Esophagus muscularis mucosa (tissue), 4 donors: ENCODE data around the gene PCDHGA5. TPM values are rescaled to one million over a fixed set of nuclear protein-coding genes. Genes with fewer than 3 reads are reported as not detected.
A peak's percentile ranks its signal among the peaks of the same experiment; 100 is the strongest.
"Not testable (repeated sequence)": the region's sequence is repeated elsewhere in the genome, so short reads cannot be mapped to it uniquely, and the experiment has no call there.

Experiments used
- DNase-seq: peaks from one replicate; pipeline ENCODE4 v3.0.0-alpha.2; 2017; ENCODE audit errors: extremely low spot score
- H3K27ac ChIP-seq, 4 donors: fragments of 200-600 bp; sonication (generic); replicated peaks in 1 of 4; 1 replicate in 3 of 4; 2 replicates in 1 of 4; pipeline ENCODE4 v1.5.1; 2016 to 2019; ENCODE audit warnings: mild to moderate bottlenecking in 1 of 4
- H3K27me3 ChIP-seq, 4 donors: fragments of 200-600 bp; sonication (generic); one replicate each; pipeline versions ENCODE4 v1.5.1 to v1.6.0; 2016 to 2019
- H3K36me3 ChIP-seq, 4 donors: fragments of 200-600 bp; sonication (generic); one replicate each; pipeline ENCODE4 v1.5.1; 2016 to 2019
- H3K4me1 ChIP-seq, 4 donors: fragments of 200-600 bp; sonication (generic); one replicate each; pipeline ENCODE4 v1.5.1; 2016 to 2019
- H3K4me3 ChIP-seq, 4 donors: fragments of 200-600 bp; sonication (generic); 1 replicate in 2 of 4; 2 replicates in 2 of 4; pipeline ENCODE4 v1.5.1; 2016 to 2019; ENCODE audit warnings: mild to moderate bottlenecking in 4 of 4, moderate library complexity in 1 of 4
- H3K9me3 ChIP-seq, 4 donors: fragments of 200-600 bp; sonication (generic); 1 replicate in 3 of 4; 2 replicates in 1 of 4; pipeline ENCODE4 v1.5.1; 2016 to 2019
- CTCF ChIP-seq, 3 experiments: fragments of 200-600 bp in 2 of 3; fragments of 450-650 bp in 1 of 3; sonication (generic) in 2 of 3; IDR thresholded peaks; one replicate each; pipeline ENCODE4 v1.5.1; 2017 to 2019; ENCODE audit warnings: antibody characterized with exemption in 3 of 3, mild to moderate bottlenecking in 2 of 3, moderate library complexity in 1 of 3
- EP300 ChIP-seq: sonication (generic); formaldehyde crosslinking; IDR thresholded peaks from one replicate; pipeline ENCODE4 v1.6.1; 2017; ENCODE audit warnings: antibody characterized with exemption
- POLR2A ChIP-seq: fragments of 450-650 bp; IDR thresholded peaks from one replicate; pipeline ENCODE4 v1.6.1; 2017; ENCODE audit warnings: antibody characterized with exemption, moderate library complexity, mild to moderate bottlenecking, low read depth
- POLR2AphosphoS5 ChIP-seq, 2 donors: sonication (generic); formaldehyde crosslinking; IDR thresholded peaks; one replicate each; pipeline ENCODE4 v1.6.1; 2017; ENCODE audit warnings: antibody characterized with exemption in 2 of 2
- WGBS: methylation state at CpG from one replicate; pipeline ENCODE4 v1.1.5; 2018; 5-methylcytosine and 5-hydroxymethylcytosine counted together
- intact Hi-C: fragments of 100-400 bp; cut with DNase I; formaldehyde crosslinking; loops from one replicate; pipeline ENCODE4 v1.15.1; 2023
- total RNA-seq, 4 donors: library from RNA; depleted of rRNA; stranded (reverse); fragments of >200 nt; gene quantifications; one replicate each; pipeline versions ENCODE4 v1.1.0 to v1.2.1, GENCODE V29; 2016

PCDHGA5 gene
- total RNA-seq, 4 donors from 2014 or later: 2.6 to 5.4 (median 4.7) TPM

GRCh38 chr5:141388661-141389060 lies 24.7 kb downstream of the PCDHGA5 start:
- intact Hi-C loops: no loop called here
- TF ChIP-seq CTCF (IDR thresholded peaks at IDR 0.05): no peak
- no peak for TF ChIP-seq EP300
- TF ChIP-seq POLR2A: no peak
- TF ChIP-seq POLR2AphosphoS5 (IDR thresholded peaks at IDR 0.05): no peak

GRCh38 chr5:141389153-141390042 lies 25.4 kb downstream of the PCDHGA5 start:
- peaks cover 12 to 97% (median 97%) of the 10 kb centered on the region in 4 donors for H3K9me3 ChIP-seq
- H3K27ac ChIP-seq: no peak overlapping the region
- no peak for DNase-seq
- peak overlapping the region in 1 of 4 donors; percentile 6 for H3K4me3 ChIP-seq
- H3K4me1 ChIP-seq: no peaks in the 10 kb centered on the region
- H3K36me3 ChIP-seq: peaks cover 0 to 18% (median 5%) of the 10 kb centered on the region in 4 donors
- no peak for TF ChIP-seq EP300
- TF ChIP-seq POLR2A: no peak
- TF ChIP-seq CTCF (IDR thresholded peaks at IDR 0.05): no peak
- no peak for TF ChIP-seq POLR2AphosphoS5 (IDR thresholded peaks at IDR 0.05)
- 41% methylated on average over 29 of the region's 77 CpGs for WGBS
- intact Hi-C loops: no loop called here
- H3K27me3 ChIP-seq: peaks cover 0 to 17% (median 0%) of the 10 kb centered on the region in 4 donors

More at GRCh38 chr5:141388661-141389060, 24.7 kb downstream of the PCDHGA5 start:
- Histone ChIP-seq H3K27me3 (peaks cover 0 to 17% (median 0%) of the 10 kb centered on the region in 4 donors), H3K9me3 (peaks cover 6 to 97% (median 97%) of the 10 kb centered on the region in 4 donors), H3K4me3 (no peak overlapping the region), H3K27ac (no peak overlapping the region), H3K36me3 (peaks cover 0 to 18% (median 5%) of the 10 kb centered on the region in 4 donors), H3K4me1 (no peaks in the 10 kb centered on the region)
- 44% methylated on average over 10 of the region's 10 CpGs for WGBS
- DNase-seq: no peak

GRCh38 chr5:141392429-141393198 lies 28.7 kb downstream of the PCDHGA5 start, which contains the start of gene PCDHGA8:
Gene PCDHGA8 (plus strand): TSS chr5:141392633. CDS start chr5:141392814, 181 bp downstream.
- H3K4me3 ChIP-seq: no peak within 1 kb of the TSS
- peaks cover 0 to 12% (median 5%) of the 10 kb centered on the region in 4 donors for H3K36me3 ChIP-seq
- TF ChIP-seq EP300: no peak
- no peak for TF ChIP-seq POLR2A
- TF ChIP-seq CTCF (IDR thresholded peaks at IDR 0.05): no peak
- no peak for TF ChIP-seq POLR2AphosphoS5 (IDR thresholded peaks at IDR 0.05)
- no peaks in the 10 kb centered on the region for H3K4me1 ChIP-seq
- intact Hi-C loops: no loop called here
- peaks cover 0 to 12% (median 0%) of the 10 kb centered on the region in 4 donors for H3K27me3 ChIP-seq
- no peak for DNase-seq
- 27% methylated on average over 35 of the region's 38 CpGs for WGBS
- peaks cover 12 to 97% (median 95%) of the 10 kb centered on the region in 4 donors for H3K9me3 ChIP-seq
- H3K27ac ChIP-seq: no peak within 1 kb of the TSS

- Histone ChIP-seq H3K4me3 (no peak overlapping the region), H3K27ac (no peak overlapping the region), H3K36me3 (peaks cover 0 to 12% (median 5%) of the 10 kb centered on the region in 4 donors), H3K4me1 (no peaks in the 10 kb centered on the region), H3K27me3 (peaks cover 0 to 12% (median 0%) of the 10 kb centered on the region in 4 donors), H3K9me3 (peaks cover 12 to 97% (median 95%) of the 10 kb centered on the region in 4 donors)
- no peak for DNase-seq
- TF ChIP-seq EP300: no peak
- no peak for TF ChIP-seq POLR2AphosphoS5 (IDR thresholded peaks at IDR 0.05)
- no peak for TF ChIP-seq POLR2A
- no peak for TF ChIP-seq CTCF (IDR thresholded peaks at IDR 0.05)
- WGBS: 43% methylated on average over 16 of the region's 21 CpGs
- intact Hi-C loops: no loop called here
Measured at GRCh38 chr5:141393267-141393666, 29.3 kb downstream of the PCDHGA5 start.

- intact Hi-C loops, H3K27ac ChIP-seq, H3K4me3 ChIP-seq, DNase-seq, H3K27me3 ChIP-seq, H3K4me1 ChIP-seq: not testable (repeated sequence)
- WGBS: 28% methylated on average over 21 of the region's 53 CpGs
- peaks cover 24 to 97% (median 95%) of the 10 kb centered on the region in 4 donors for H3K9me3 ChIP-seq
- H3K36me3 ChIP-seq: peaks cover 0 to 12% (median 4%) of the 10 kb centered on the region in 4 donors
Measured at GRCh38 chr5:141394401-141395187, 30.6 kb downstream of the PCDHGA5 start.
